NT2/D1 (cell line): ENCODE data around the gene MMP20.

Experiments
- DNase-seq: peaks from one replicate; pipeline ENCODE4 v3.0.0-alpha.2; 2011; ENCODE audit warnings: low read depth, low spot score
- H3K27me3 ChIP-seq: 2 replicates; pipeline ENCODE4 v1.6.0; 2011; ENCODE audit warnings: mild to moderate bottlenecking; ENCODE audit not compliant: insufficient read length, insufficient read depth
- H3K36me3 ChIP-seq: 2 replicates; pipeline ENCODE4 v1.6.1; 2011; ENCODE audit warnings: mild to moderate bottlenecking, low read length, mixed read lengths; ENCODE audit not compliant: insufficient read depth, insufficient read length
- H3K4me1 ChIP-seq: 2 replicates; pipeline ENCODE4 v1.5.1; 2011; ENCODE audit not compliant: insufficient read depth, insufficient read length
- H3K4me3 ChIP-seq: 2 replicates; pipeline ENCODE4 v1.5.1; 2011; ENCODE audit warnings: low read depth; ENCODE audit not compliant: insufficient read length
- H3K9ac ChIP-seq: 2 replicates; pipeline ENCODE4 v1.6.0; 2011; ENCODE audit warnings: low read depth; ENCODE audit not compliant: insufficient read length
- H3K9me3 ChIP-seq: 2 replicates; pipeline ENCODE4 v1.5.1; 2011; ENCODE audit warnings: mild to moderate bottlenecking, low read length; ENCODE audit not compliant: insufficient read depth
- SUZ12 ChIP-seq: IDR thresholded peaks from 2 replicates; pipeline ENCODE4 v1.6.1; 2011; ENCODE audit not compliant: insufficient read length, insufficient read depth; ENCODE audit errors: extremely low read depth
- YY1 ChIP-seq: IDR thresholded peaks from 2 replicates; pipeline ENCODE4 v1.6.1; 2011; ENCODE audit not compliant: insufficient read length, insufficient read depth
- ZNF274 ChIP-seq: IDR thresholded peaks from 2 replicates; pipeline ENCODE4 v1.6.1; 2011; ENCODE audit warnings: mild to moderate bottlenecking, low read depth, low read length

MMP20 gene

GRCh38 chr11:102544594-102544993 lies 80.5 kb downstream of the MMP20 start:
- no peaks in the 10 kb centered on the region for H3K4me1 ChIP-seq
- H3K27me3 ChIP-seq = no peaks in the 10 kb centered on the region
- no peak overlapping the region for H3K4me3 ChIP-seq
- H3K9ac ChIP-seq = no peak overlapping the region
- DNase-seq = no peak
- TF ChIP-seq YY1 (no peak), SUZ12 (no peak), ZNF274 (no peak)
- H3K9me3 ChIP-seq = no peaks in the 10 kb centered on the region
- H3K36me3 ChIP-seq = no peaks in the 10 kb centered on the region

- no peak for DNase-seq
- H3K36me3 ChIP-seq = no peaks in the 10 kb centered on the region
- H3K4me3 ChIP-seq = no peak overlapping the region
- no peaks in the 10 kb centered on the region for H3K9me3 ChIP-seq
- no peak for TF ChIP-seq SUZ12
- H3K9ac ChIP-seq = no peak overlapping the region
- no peaks in the 10 kb centered on the region for H3K27me3 ChIP-seq
- no peaks in the 10 kb centered on the region for H3K4me1 ChIP-seq
These were observed 85.6 kb downstream of the MMP20 start for GRCh38 chr11:102539567-102539966.

GRCh38 chr11:102538932-102539331 lies 86.2 kb downstream of the MMP20 start:
- no peak for DNase-seq
- TF ChIP-seq ZNF274 (no peak), YY1 (no peak), SUZ12 (no peak)
- Histone ChIP-seq H3K36me3 (no peaks in the 10 kb centered on the region), H3K27me3 (no peaks in the 10 kb centered on the region), H3K4me1 (no peaks in the 10 kb centered on the region), H3K4me3 (no peak overlapping the region), H3K9me3 (no peaks in the 10 kb centered on the region), H3K9ac (no peak overlapping the region)

- no peaks in the 10 kb centered on the region for H3K4me1 ChIP-seq
- H3K9me3 ChIP-seq = no peaks in the 10 kb centered on the region
- H3K4me3 ChIP-seq = no peak overlapping the region
- no peaks in the 10 kb centered on the region for H3K27me3 ChIP-seq
- H3K9ac ChIP-seq = no peak overlapping the region
- H3K36me3 ChIP-seq = no peaks in the 10 kb centered on the region
- TF ChIP-seq YY1 = no peak
- TF ChIP-seq ZNF274 = no peak
- TF ChIP-seq SUZ12 = no peak
- no peak for DNase-seq
These were observed 90.8 kb downstream of the MMP20 start for GRCh38 chr11:102534261-102534872.

- Histone ChIP-seq H3K36me3 (no peaks in the 10 kb centered on the region), H3K4me1 (no peaks in the 10 kb centered on the region), H3K27me3 (no peaks in the 10 kb centered on the region), H3K9me3 (no peaks in the 10 kb centered on the region), H3K4me3 (no peak within 1 kb of the TSS), H3K9ac (no peak within 1 kb of the TSS)
- DNase-seq = no peak
- no peak for TF ChIP-seq YY1
- TF ChIP-seq SUZ12 = no peak
- no peak for TF ChIP-seq ZNF274
These were observed 94.6 kb downstream of the MMP20 start, which contains the start of gene MMP7 for GRCh38 chr11:102530558-102530957. Gene MMP7 (minus strand): TSS chr11:102530747. CDS start chr11:102530700, 47 bp downstream.

- H3K4me1 ChIP-seq = no peaks in the 10 kb centered on the region
- H3K9me3 ChIP-seq = no peaks in the 10 kb centered on the region
- DNase-seq = no peak
- H3K27me3 ChIP-seq = no peaks in the 10 kb centered on the region
- TF ChIP-seq ZNF274 (no peak), YY1 (no peak), SUZ12 (no peak)
- no peak overlapping the region for H3K4me3 ChIP-seq
- no peaks in the 10 kb centered on the region for H3K36me3 ChIP-seq
- H3K9ac ChIP-seq = no peak overlapping the region
These were observed 96.5 kb downstream of the MMP20 start for GRCh38 chr11:102528618-102529017.

- Histone ChIP-seq H3K4me3 (no peak overlapping the region), H3K36me3 (no peaks in the 10 kb centered on the region), H3K4me1 (no peaks in the 10 kb centered on the region), H3K9ac (no peak overlapping the region), H3K27me3 (no peaks in the 10 kb centered on the region), H3K9me3 (no peaks in the 10 kb centered on the region)
- TF ChIP-seq YY1 (no peak), ZNF274 (no peak), SUZ12 (no peak)
- no peak for DNase-seq
These were observed 97.4 kb downstream of the MMP20 start for GRCh38 chr11:102527684-102528083.

GRCh38 chr11:102527041-102527440 lies 98.1 kb downstream of the MMP20 start:
- Histone ChIP-seq H3K9me3 (no peaks in the 10 kb centered on the region), H3K4me1 (no peaks in the 10 kb centered on the region), H3K27me3 (no peaks in the 10 kb centered on the region), H3K4me3 (no peak overlapping the region), H3K36me3 (no peaks in the 10 kb centered on the region), H3K9ac (no peak overlapping the region)
- no peak for DNase-seq
- no peak for TF ChIP-seq ZNF274
- TF ChIP-seq SUZ12 = no peak
- no peak for TF ChIP-seq YY1
